Hepatocyte (in vitro differentiated cells): ENCODE measurements around the gene RLN3.

Source experiments
- CTCF ChIP-seq: fragments of 200-600 bp; sonication (generic); IDR thresholded peaks from 2 replicates; pipeline ENCODE4 v1.5.1; 2016; ENCODE audit warnings: antibody characterized with exemption, mild to moderate bottlenecking; ENCODE audit not compliant: poor library complexity
- EZH2 ChIP-seq: fragments of 200-600 bp; sonication (generic); IDR thresholded peaks from 2 replicates; pipeline ENCODE4 v1.6.1; 2016; ENCODE audit warnings: antibody characterized with exemption, mild to moderate bottlenecking, borderline replicate concordance

GRCh38 chr19:13995017-13995728 is 32.8 kb upstream of the RLN3 start:
- TF ChIP-seq EZH2 = no peak
- TF ChIP-seq CTCF = no peak
